ENCODE measurements around the gene ZNF506. TPM values are rescaled to one million over a fixed set of nuclear protein-coding genes. Genes with fewer than 3 reads are reported as not detected.

The ZNF506 gene
- total RNA-seq, 1 donor from 2014 or later: 19.5 TPM

- no peak for TF ChIP-seq CTCF (IDR thresholded peaks at IDR 0.05; ENCODE audit: insufficient read depth, low read length, poor library complexity, severe bottlenecking)
- no peak overlapping the region for H3K4me3 ChIP-seq (ENCODE audit: low read depth, low read length)
- H3K27me3 ChIP-seq (ENCODE audit: control insufficient read depth, insufficient read depth, low read length): no peaks in the 10 kb centered on the region
- no peaks in the 10 kb centered on the region for H3K36me3 ChIP-seq (ENCODE audit: control insufficient read depth, insufficient read depth, low read length)
- DNase-seq (ENCODE audit: low read depth): no peak
Observed at GRCh38 chr19:19743176-19743575, 78.4 kb downstream of the ZNF506 start.

GRCh38 chr19:19742773-19743172 lies 78.8 kb downstream of the ZNF506 start:
- no peak for DNase-seq (ENCODE audit: low read depth)
- no peak for TF ChIP-seq CTCF (IDR thresholded peaks at IDR 0.05; ENCODE audit: insufficient read depth, low read length, poor library complexity, severe bottlenecking)
- Histone ChIP-seq H3K36me3 (ENCODE audit: control insufficient read depth, insufficient read depth, low read length) (no peaks in the 10 kb centered on the region), H3K4me3 (ENCODE audit: low read depth, low read length) (no peak overlapping the region), H3K27me3 (ENCODE audit: control insufficient read depth, insufficient read depth, low read length) (no peaks in the 10 kb centered on the region)

Other genes with a start within 250 kb of the ZNF506 start
- 0.41 and 1.7 TPM in 2 replicates for gene PBX4, start 203.1 kb downstream of the ZNF506 start, total RNA-seq
- gene LPAR2, start 193.5 kb downstream of the ZNF506 start, total RNA-seq: 19.2 and 30.5 TPM in 2 replicates
- 6.3 and 18.3 TPM in 2 replicates for gene GMIP, start 178.1 kb downstream of the ZNF506 start, total RNA-seq
- 76.9 and 186 TPM in 2 replicates for gene ATP13A1, start 158.1 kb downstream of the ZNF506 start, total RNA-seq
- 4.9 and 5.3 TPM in 2 replicates for gene ZNF101, start 152.9 kb downstream of the ZNF506 start, total RNA-seq
- gene ZNF14, start 88.6 kb downstream of the ZNF506 start, total RNA-seq: 2.7 and 4.0 TPM in 2 replicates
- 8.4 and 12.1 TPM in 2 replicates for gene ZNF253, start 44.1 kb upstream of the ZNF506 start, total RNA-seq
- gene ZNF93, start 79.2 kb upstream of the ZNF506 start, total RNA-seq: 4.9 and 9.2 TPM in 2 replicates
- 1.8 and 3.3 TPM in 2 replicates for gene ZNF682, start 217.8 kb upstream of the ZNF506 start, total RNA-seq